NAMALWA (cell line): ENCODE results near the gene ANK2.
A peak's percentile ranks its signal among the peaks of the same experiment; 100 is the strongest.
"Not testable (repeated sequence)": the region's sequence is repeated elsewhere in the genome, so short reads cannot be mapped to it uniquely, and the experiment has no call there.

ENCODE experiments used
- DNase-seq: peaks from one replicate; pipeline ENCODE4 v3.0.0-alpha.2; 2015; ENCODE audit warnings: low spot score

Gene ANK2

GRCh38 chr4:113209652-113210320 is 160.3 kb downstream of the ANK2 start:
- DNase-seq, result no peak

- DNase-seq, result no peak
Observed at GRCh38 chr4:113212613-113213012, 163.2 kb downstream of the ANK2 start.

- DNase-seq, result no peak
Observed at GRCh38 chr4:113221990-113222389, 172.5 kb downstream of the ANK2 start.

DNA sequence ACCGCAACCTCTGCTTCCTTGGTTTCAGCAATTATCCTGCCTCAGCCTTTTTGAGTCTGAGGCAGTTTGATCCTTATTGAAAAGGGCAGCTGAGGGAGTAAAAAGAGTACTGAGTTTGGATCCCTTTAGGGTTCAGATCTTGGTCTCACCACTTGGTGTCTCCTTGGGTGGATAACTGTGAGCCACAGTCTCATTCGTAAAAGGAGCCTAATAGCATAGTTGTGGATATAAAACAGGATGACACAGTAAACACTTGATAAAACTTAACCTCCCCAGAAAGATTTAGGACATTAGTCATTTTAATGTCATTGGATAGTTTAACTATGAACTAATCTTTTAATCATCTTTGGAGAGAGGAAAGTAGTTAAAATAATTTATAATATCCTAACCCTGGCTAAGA is 173.0 kb downstream of the ANK2 start:
- no peak for DNase-seq

DNA sequence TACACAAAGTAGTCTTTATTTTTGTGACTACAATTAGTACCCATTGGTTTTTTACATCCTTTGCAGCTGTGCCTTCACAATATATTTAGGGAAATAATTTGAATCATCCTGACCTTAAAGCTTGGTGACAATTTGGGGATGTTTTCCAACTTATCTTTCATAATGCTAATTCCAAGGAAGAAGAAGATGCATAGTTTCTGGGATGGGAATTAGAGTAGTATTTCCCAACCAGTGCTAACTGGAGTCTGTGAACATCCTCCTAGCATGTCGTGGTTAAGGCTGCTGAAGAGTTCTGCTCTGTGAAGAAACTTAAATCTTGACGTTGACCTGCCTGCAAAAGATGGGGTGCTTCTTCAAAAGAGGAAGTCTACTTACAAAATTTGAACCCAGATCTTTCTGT is 173.5 kb downstream of the ANK2 start:
- DNase-seq, result no peak

DNA sequence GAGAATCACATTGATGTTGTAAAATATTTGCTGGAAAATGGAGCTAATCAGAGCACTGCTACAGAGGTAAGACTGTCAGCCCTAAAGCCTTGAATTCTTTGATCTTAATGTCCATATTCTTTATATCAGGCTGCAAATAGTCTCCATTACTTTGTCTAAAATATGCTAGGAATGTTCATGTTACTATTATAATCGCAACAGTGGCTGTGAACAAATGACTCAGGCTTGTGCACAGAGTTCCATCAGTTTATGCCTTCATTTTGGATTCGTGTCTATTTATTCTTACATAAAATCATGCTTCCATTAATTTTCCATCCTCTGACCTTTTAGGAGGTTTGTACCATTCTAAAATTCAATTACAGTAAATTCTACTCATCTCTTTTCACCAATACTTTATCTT is 182.7 kb downstream of the ANK2 start:
- DNase-seq, result no peak

DNA sequence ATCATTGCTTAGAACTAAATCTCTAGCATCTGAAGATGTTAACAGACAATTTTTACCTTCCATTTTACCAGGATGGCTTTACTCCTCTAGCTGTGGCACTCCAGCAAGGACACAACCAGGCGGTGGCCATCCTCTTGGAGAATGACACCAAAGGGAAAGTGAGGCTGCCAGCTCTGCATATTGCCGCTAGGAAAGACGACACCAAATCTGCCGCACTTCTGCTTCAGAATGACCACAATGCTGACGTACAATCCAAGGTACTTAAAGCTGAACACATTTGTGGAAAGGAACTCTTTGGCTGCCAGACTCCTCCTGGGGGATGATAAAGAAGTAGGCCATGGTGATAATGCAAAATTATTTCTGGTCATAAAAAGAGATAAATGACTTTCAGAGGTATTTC is 187.5 kb downstream of the ANK2 start:
- DNase-seq, result no peak

DNA sequence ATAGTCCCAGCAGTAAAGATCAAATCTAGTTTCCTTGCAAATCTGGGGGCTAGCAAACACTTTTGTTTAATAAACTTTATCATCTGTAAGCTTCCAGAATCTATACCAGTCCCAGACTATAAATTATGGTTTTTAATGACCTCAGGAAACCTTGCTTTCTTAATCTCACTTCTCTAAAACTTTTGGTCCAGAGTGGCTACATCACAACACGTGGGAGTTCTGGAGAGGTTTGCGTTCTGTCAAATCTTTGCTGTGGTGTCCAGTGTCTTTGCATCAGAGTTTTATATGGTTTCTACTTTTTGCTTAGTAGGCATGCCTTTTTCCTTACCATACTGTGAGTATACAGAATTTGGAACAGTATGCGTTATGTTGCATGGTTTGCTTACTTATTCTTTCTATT is 193.9 kb downstream of the ANK2 start:
- no peak for DNase-seq

DNA sequence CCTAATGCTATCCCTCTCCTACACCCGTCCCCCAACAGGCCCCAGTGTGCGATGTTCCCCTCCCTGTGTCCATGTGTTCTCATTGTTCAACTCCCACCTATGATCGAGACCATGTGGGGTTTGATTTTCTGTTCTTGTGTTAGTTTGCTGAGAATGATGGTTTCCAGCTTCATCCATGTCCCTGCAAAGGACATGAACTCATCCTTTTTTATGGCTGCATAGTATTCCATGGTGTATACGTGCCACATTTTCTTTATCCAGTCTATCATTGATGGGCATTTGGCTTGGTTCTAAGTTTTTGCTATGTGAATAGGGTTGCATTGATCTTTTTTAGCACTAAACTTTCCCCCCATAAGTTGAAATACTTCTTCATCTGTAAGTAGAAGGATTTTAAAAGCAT is 195.3 kb downstream of the ANK2 start:
- not testable (repeated sequence) for DNase-seq

GRCh38 chr4:113248320-113248719 is 198.9 kb downstream of the ANK2 start:
- peak; percentile 3 for DNase-seq

DNA sequence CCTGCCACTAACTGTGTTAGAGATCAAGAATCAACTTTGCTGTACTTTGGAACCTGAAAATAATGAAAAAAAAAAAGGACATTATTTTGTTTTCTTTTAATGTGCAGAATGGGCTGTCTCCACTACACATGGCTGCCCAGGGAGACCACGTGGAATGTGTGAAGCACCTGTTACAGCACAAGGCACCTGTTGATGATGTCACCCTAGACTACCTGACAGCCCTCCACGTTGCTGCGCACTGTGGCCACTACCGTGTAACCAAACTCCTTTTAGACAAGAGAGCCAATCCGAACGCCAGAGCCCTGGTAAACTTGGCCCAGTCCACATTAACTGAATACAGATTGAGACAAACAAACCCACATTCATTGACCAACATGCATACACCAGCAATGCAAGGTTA is 206.2 kb downstream of the ANK2 start:
- no peak for DNase-seq

DNA sequence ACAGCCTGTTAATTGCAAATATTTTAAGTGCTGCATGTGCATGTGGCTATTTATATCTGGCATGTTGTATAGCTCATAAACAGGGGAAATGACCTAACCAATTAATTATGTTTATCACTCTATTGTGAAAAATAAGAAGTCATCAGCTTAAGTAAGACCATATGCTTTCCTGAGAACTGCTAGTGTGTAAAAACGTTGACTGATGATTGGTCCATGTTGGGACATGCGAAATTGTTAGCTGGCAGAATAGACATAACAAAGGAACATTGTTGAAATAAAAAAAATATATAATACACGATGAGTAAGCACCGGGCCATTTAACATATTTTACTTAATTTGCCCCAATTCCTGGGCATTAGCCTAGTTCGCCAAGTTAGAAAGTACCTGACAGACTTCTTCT is 207.5 kb downstream of the ANK2 start:
- no peak for DNase-seq

DNA sequence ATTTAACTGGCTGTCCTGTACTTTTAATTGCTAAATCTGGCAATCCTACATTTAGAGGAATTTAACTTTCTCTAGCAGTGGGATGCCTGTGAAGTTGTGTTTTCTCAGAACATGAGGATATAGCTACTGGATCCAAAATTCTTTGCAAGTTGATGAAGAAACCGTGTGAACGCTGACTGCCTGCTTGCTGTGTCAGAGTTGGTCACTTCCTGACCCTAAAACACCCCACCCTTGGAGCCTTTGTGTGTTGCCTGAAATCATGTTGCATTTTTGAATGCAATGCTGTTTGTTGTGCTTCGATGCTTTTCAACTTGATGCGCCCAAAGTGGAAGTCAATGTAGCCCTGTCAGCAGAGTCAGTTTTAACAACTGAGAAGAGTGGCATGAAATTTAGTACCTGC is 211.2 kb downstream of the ANK2 start:
- no peak for DNase-seq

- no peak for DNase-seq
Observed at GRCh38 chr4:113263274-113263673, 213.8 kb downstream of the ANK2 start.

DNA sequence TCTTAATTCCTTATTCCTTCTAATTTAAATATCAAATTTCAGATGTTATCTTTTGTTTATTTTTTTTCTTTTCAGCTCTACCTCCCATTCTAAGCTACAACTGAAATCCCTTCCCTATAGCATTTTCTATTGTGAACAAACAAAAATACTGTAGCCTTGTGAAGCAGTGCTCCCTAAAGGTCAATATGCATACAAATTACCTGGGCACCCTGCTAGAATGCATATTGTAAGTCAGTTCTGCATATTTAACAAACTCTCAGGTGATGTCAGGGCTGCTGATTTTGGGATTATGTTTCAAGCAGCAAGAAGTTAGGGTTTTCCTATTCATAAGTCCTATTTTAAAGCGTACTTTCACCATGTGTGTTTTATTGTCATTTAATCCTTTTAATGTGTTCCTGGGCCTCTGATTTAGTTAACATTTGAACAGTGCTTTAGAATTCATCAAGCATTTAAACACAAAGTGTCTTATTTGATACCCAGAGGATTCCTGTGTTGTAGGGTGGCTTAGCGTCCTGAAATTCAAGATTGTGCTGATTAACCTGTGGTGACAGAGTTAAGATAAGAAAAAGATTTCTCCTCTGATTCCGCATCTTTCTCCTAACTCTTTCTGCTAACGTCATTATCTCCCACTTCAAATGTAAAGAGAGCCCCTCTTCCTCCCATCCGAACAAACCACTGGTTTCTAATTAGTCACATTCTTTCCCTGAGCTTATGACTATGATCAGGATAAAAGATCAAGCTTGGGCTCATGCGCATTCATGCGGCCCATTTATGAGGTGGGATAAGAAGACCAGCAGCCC is 221.3 kb downstream of the ANK2 start:
- no peak for DNase-seq

- DNase-seq, result no peak
Observed at GRCh38 chr4:113272523-113272922, 223.1 kb downstream of the ANK2 start.

- DNase-seq, result no peak
Observed at GRCh38 chr4:113273721-113274220, 224.3 kb downstream of the ANK2 start.

GRCh38 chr4:113276464-113277170 is 227.2 kb downstream of the ANK2 start:
- no peak for DNase-seq

GRCh38 chr4:113278324-113278934 is 229.0 kb downstream of the ANK2 start:
- DNase-seq, result peak; percentile 84

GRCh38 chr4:113285501-113285900 is 236.0 kb downstream of the ANK2 start:
- no peak for DNase-seq

DNA sequence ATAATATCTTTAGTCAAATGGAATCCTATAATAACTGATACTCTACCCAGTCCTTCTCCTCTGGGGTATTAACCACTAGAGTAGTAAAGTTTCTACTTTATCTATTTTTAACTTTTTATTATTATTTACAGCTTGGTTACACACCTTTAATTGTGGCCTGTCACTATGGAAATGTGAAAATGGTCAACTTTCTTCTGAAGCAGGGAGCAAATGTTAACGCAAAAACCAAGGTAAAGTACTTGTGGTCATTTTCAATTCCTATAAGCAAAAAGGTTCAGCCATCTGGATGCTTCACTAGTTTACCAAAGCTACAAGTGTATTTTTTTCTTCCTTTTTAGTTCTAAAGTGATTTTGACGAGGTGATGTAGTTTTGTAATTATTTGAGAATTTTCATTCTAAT is 238.8 kb downstream of the ANK2 start:
- no peak for DNase-seq

- DNase-seq, result no peak
Observed at GRCh38 chr4:113288696-113289095, 239.2 kb downstream of the ANK2 start.

- DNase-seq, result no peak
Observed at GRCh38 chr4:113289766-113290165, 240.3 kb downstream of the ANK2 start.
